Activated T-cell treated with anti-CD3 and anti-CD28 coated beads for 24 hours (primary cell): Measurements from ENCODE around the gene PLEKHH1.

ENCODE experiments used
- DNase-seq: peaks from one replicate; pipeline ENCODE4 v3.0.0-alpha.2; 2020; ENCODE audit warnings: low read depth

PLEKHH1 gene

DNA sequence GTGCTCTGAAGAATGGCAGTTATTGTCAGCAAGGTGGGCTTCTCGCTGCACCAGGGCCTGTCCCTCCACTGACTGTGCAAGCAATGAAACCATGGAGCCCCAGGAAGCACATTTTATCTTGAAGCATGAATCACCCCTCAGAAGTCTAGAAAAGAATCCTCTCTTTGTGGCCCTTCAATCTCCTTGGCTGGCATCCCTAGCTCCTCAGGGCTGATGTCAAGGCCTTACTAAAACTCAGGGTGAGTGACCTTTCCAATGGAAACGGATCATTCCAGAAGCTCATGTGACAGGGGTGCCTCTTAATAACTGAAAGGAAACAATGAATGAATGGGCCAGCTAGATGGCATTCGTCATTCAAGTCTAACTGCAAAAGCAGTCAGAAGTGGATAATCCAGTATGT is 22.3 kb upstream of the PLEKHH1 start:
- DNase-seq, result no peak

- DNase-seq, result no peak
Measured at GRCh38 chr14:67512463-67513310, 20.4 kb upstream of the PLEKHH1 start.

DNA sequence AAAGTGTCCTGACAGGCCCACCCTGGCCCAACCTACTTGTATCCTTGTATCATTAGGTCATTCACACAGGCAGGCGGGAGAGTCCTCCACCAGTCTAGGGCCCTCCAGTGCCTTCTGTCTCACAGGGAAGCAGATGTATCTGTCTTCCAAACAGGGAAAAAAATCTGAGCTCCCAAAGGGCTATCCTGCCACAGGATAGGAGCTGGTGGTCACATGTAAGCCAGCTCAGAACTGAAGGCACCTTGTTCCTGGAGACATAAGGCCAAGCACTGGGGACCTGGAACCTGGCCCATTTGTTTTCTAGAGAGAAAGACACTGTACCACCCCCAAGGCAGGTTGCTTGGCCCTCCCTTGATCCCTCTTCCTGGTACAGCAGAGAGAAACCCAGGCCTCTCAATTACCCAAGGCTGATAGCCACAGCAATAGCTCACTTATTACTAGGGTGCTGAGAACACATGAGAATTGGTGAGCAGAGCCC is 19.4 kb upstream of the PLEKHH1 start:
- no peak for DNase-seq

DNA sequence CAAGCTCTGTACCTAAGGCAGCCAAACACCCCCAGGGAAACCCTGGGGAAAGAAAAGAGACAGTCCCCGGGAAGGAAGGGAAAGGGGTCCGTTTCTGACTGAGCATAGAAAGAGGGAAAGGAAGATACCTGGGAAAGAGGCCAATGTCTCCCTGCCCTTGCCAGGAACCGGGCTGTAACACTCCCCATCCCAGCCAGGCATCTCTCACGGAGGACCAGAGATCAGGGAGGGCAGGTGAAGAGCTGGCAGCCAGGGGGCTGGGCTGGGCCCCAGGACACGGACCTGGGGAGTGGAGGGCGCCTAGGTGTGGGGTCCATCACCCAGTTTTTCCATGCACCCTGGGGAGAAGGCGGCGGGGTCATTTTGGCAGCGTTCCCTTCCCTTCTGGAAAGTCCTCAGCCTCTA is 18.9 kb upstream of the PLEKHH1 start:
- DNase-seq, result no peak

GRCh38 chr14:67514650-67515385 is 18.3 kb upstream of the PLEKHH1 start:
- DNase-seq, result no peak

GRCh38 chr14:67515386-67516079 is 17.6 kb upstream of the PLEKHH1 start:
- no peak for DNase-seq

DNA sequence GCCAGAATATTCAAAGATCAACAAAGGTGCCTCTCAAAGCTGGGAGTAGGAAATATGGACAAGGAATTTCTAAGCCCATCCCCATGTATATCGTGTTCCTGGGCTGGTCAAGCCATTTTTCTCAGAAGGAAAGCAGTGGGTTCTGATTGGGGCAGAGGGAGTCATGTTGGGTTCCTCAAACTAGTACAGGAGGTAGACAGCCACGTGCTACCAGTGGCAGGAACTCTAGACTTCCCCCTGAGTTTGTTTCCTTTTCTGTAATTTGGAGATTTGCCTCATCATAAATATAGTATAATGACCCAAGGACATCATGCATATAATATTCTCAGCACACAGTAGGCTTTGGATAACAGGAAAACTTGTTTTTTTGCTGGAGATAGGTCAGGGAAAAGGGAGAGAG is 16.4 kb upstream of the PLEKHH1 start:
- no peak for DNase-seq

- no peak for DNase-seq
Measured at GRCh38 chr14:67517083-67517482, 16.0 kb upstream of the PLEKHH1 start.

DNA sequence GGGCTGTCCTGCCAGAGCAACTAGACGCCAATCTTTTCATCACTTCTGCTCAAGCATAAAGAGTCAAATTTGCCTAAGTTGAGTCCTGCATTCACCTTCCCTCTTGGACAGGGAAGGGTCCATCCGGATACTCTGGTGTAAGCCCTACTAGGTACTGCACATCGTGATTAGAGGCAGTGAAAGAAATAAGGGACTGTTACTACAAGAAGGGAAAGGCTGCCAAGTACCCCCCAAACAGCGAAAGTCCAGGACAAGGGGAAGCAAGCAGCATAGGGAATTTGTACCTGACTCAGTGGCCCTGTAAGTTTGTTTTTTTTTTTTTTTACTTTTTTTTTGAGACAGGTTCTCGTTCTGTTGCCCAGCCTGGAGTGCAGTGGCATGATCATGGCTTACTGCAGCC is 13.7 kb upstream of the PLEKHH1 start:
- DNase-seq, result no peak

DNA sequence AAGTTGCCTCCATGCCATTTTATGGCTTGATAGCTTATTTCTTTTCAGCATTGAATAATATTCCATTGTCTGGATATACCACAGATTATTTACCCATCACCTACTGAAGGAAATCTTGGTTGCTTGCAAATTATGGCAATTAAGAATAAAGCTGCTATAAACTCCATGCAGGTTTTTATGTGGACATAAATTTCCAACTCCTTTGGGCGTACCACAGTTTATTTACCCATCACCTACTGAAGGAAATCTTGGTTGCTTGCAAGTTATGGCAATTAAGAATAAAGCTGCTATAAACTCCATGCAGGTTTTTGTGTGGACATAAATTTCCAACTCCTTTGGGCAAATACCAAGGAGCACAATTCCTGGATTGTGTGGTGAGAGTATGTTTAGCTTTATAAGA is 12.6 kb upstream of the PLEKHH1 start:
- DNase-seq, result no peak

GRCh38 chr14:67522270-67522669 is 10.8 kb upstream of the PLEKHH1 start:
- no peak for DNase-seq

- DNase-seq, result no peak
Measured at GRCh38 chr14:67523764-67524633, 9.1 kb upstream of the PLEKHH1 start.

- DNase-seq, result no peak
Measured at GRCh38 chr14:67524634-67524963, 8.5 kb upstream of the PLEKHH1 start.

GRCh38 chr14:67525389-67525788 is 7.7 kb upstream of the PLEKHH1 start:
- DNase-seq, result no peak

GRCh38 chr14:67526181-67526580 is 6.9 kb upstream of the PLEKHH1 start:
- no peak for DNase-seq

GRCh38 chr14:67526676-67527459 is 6.2 kb upstream of the PLEKHH1 start:
- DNase-seq, result no peak

- no peak for DNase-seq
Measured at GRCh38 chr14:67527756-67528155, 5.3 kb upstream of the PLEKHH1 start.

- no peak for DNase-seq
Measured at GRCh38 chr14:67528276-67528675, 4.8 kb upstream of the PLEKHH1 start.

- DNase-seq, result no peak
Measured at GRCh38 chr14:67529947-67530935, 2.8 kb upstream of the PLEKHH1 start.

- DNase-seq, result no peak
Measured at GRCh38 chr14:67532606-67532997, 488 bp upstream of the PLEKHH1 start.
